CMK (cell line): Measurements from ENCODE around the gene LSM7.

Experiments
- DNase-seq: peaks from one replicate; pipeline ENCODE4 v3.0.0-alpha.2; 2010; ENCODE audit warnings: low read depth

Gene LSM7

DNA sequence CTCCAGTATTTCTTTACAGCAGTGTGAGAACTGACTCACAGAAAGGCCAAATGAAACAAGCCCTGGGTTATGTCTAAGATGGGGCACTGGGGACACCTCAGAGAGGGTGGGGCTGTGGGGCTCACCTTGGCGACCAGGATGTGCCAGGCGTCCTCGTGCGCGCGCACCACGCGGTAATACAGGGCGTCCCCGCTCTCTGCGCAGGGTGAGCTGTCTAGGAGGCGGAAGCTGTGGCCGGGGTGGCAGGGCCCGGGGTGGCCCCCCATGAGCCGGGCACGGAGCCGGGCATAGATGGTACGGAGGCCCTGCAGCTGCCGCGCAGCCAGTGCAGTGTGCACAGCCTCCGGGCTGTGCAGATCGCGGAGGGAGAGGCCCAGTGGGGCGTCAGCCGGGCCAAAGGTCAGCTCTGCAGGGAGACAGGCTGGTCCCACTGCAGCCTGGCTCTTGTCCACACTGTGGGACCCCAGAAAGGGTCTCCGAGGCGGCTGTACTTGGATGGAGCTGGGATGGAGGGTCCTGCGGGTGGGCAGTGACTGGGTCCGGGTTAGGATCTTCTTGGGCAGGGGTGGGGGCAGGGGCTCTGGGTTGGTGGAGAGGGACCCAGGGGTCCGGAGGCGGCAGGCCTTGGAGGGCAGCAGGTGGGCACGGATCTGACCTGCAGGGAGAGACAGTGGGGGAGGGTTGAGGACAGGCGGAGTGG lies 49.8 kb downstream of the LSM7 start:
- no peak for DNase-seq

DNA sequence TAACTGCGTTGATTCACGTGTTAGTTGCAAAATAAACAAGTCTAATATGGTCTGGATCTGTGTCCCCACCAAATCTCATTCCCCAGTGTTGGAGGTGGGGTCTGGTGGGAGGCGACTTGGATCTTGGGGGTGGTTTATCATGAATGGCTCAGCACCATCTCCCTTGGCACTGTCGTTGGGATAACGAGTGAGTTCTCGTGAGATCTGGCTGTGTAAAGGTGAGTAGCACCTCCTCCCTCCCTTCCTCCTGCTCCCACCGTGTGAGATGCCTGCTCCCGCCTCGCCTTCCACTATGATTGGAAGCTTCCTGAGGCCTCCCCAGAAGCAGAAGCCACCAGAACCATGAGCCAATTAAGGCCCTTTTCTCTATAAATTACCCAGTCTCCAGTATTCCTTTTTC lies 51.2 kb downstream of the LSM7 start:
- DNase-seq = no peak

DNA sequence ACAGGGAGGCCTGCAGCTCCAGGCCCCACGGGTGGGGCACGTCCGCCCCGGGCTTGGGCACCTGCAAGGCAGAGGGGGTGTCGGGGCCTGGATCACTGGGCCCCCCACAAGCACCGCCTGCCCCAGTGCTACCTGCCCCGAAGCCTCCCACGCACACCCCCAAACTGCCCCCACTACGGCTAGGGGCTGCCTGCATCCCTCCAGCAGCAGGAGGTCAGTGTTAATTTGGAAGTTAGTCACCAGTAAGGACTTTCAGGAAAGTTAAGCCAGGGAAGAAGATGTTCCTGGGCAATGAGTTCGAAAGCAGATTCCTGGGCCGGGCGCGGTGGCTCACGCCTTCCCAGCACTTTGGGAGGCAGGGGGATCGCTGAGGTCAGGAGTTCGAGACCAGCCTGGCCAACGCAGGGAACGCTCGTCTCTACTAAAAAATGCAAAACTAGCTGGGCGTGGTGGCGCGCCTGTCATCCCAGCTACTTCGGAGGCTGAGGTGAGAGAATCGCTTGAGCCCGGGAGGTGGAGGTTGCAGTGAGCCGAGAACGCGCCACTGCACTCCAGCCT lies 51.9 kb downstream of the LSM7 start:
- DNase-seq = no peak

DNA sequence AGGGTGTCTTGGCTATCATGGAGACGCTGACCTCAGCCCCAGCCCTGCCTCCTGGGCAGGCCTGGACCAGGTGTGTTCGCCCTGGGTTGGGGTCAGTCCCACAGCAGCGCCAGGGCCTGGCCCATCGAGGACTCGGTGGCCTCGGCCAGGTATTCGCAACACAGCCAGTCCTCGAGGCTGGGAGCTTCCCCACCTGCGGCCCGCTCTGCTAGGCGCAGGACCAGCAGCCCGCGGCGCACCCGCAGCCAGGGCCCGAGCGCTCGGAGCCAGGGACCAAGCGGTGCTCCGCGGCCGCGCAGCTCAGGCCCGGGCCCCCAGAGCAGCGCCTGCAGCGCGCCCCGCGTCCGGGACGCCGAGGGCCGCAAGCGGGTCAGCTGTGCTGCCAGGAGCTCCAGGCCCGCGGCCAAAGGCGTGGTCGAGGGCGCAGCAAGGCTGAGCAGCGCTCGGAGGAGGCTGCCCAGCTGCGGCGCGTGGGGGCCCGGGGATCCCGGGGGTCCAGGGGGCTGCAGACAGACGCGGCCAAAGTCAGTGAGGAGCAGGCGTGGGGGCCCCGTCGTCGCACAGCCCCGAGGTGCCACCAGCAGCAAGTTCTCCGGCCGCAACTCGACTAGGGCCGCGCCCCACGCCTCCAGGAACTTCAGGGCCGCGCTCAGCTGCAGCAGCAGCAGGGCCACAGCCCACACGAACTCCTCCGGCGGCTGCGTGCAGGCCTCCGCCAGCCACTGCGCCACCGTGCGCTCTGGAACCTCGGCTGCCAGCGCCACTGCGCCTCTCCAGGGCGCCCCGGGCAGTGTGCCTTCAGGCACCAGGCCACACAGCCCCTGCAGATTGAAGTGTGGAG lies 52.6 kb downstream of the LSM7 start:
- DNase-seq = no peak

DNA sequence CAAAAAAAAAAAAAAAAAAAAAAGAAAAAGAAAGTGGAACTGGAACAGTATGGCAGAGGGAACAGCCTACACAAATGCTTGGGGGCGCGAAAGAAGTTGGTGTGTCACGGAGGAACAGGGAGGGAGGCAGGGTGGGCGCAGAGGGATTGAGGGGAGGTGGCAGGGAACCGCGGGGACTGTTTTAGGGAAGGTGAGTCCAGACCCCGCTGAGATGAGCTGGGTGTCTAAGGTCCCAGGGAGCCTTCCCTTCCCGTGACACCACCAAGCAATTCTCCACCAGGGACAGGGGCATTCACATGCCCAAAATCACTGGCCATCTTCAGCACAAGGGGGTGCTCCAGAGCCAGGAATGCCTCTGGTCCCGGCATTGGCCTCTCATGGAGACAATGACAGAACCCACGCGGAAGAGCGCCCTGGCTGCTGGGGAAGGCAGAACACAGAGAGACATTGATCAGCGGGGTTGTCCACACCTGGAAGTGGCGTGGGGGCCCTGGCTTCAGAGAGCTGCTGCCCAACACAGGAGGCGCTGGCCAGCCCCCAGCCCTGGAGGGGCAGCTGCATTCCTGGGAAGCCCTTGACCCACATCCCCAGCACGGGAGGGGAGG lies 53.4 kb downstream of the LSM7 start:
- DNase-seq = no peak

DNA sequence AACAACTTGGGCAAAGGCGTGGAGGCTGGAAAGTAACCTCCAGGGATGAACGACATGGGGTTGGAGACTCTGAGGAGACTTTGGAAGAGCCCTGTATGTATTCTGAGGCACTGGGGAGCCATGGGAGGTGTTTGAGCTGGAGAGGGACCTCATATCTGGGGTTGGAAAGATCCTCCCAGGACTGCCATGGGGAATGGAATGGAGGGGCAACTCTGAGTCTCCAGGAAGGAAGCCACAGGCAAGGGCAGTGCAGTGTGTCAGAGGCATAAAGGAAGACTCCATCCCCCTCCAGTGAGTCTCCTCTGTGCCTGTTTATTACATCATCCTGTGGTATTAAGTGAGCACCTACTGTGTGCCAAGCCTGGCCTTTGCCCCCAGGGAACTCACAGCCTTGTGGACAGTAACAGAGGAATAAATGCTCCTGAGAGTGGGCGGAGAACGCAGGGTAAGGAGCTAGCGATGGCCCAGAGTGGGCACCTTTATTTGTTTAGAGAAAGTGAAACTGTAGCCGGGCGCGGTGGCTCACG lies 54.1 kb downstream of the LSM7 start:
- DNase-seq = no peak

DNA sequence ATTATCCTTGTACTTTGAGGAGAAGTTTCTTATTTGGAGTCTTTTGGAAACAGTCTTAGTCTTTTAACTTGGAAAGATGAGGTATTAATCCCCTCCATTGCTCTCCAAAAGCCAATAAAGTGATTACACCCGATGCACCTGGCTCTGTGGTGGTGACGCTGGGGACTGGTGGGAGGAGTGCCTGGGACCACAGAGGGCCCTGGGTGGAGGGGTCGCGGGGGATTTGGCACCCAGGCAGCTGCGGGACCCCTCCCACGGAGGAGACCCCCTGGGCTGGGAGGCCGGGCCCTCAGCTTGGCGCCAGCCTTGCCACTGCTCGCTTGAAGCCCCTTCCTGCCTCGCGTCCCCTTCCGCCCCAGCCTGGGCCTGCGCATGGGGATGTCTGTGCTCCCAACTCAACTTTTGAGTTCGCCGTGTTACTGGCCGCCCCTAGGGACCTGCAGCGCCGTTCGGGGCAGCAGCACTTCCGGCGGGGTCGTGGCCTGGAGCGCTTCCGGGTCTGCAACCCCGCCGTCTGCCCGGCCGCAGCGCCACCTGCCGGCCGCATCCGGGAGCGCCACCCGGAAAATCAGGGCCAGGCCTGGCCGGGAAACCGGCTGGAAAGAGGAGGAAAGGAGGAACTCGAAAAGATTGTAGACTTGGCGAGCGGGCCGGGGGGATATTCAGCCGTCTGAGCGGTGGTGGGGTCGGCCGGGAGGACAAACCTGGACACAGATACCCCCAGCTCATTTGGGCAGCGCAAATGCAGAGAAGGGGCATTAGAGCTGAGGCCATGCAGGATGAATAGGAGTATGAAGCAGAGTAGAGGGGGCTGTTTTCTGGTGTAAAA lies 54.8 kb downstream of the LSM7 start:
- DNase-seq = no peak
